GM21786 (cell line): ENCODE measurements around the gene GJD2.

Experiments
- ATAC-seq: cut with Tn5 transposase; IDR thresholded peaks from one replicate; pipeline ENCODE4 v1.9.1; 2021; ENCODE audit not compliant: unreplicated experiment

Gene GJD2

DNA sequence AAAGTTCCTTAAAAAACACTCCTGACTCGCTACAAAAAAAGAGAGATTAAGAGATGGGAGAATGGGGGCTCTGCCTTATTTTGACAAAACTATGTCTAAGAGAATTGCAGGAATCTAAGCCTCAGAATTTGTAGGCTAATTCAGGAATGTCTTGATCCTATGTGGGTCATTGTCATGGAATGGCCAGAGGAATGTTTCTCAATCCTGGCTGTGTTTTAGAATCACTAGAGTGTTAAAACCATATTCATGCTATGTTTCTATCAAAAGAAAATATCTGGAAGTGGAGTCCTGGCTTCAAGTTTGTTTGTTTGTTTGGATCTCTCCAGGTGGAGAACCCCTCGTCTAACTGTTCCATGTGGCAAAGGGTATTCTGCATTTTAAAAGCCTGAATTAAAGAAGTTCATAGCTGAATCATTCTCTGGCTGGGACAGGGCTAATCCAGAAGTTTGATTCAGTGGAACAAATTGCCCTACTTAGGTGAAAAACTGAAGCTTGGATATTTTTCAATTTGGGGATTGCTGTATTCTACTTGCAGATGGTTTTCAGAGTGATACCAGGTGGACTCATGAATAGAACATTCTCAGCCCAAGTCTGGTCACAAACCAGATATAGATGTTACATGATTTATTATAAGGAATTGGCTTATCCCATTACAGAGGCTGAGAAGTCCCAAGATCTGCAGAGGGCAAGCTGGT, 28.2 kb downstream of the GJD2 start:
- no peak for ATAC-seq

DNA sequence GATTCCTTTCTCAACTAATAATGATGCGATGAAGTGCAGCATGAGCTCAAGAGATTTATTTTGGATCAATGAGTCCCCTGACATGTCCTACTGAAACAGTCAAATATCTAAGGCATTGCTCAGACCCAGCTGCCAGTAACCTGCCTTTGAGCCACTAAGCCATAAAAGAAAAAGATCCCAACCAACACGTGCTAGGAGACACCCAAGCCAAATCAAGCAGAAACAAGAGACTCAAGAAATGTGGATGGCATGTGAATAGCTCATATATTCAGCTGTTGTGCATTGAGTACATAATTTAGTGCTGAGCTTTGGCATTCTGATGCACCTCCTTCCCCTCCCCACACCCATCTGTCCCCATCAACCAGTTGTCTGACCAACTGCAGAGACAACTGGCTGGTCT, 29.2 kb downstream of the GJD2 start:
- no peak for ATAC-seq

DNA sequence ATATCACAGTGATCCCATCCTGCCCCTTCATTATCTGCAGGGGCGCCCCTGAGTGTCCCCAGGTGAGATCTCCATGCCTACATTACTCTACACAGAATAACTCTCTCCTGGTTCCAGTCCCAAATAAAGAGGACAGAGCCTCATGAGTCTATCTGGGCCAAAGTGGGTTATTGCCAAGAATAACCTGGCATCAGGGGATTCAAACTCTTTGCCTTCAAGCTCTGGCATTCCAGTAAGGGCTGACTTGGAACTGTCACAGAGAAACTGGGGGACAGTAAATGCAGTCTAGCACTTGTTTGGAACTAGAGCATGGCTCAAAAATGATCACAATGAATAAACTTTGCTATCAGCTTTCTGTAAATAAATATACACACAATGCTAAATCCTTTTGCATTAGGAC, 30.3 kb downstream of the GJD2 start:
- no peak for ATAC-seq

DNA sequence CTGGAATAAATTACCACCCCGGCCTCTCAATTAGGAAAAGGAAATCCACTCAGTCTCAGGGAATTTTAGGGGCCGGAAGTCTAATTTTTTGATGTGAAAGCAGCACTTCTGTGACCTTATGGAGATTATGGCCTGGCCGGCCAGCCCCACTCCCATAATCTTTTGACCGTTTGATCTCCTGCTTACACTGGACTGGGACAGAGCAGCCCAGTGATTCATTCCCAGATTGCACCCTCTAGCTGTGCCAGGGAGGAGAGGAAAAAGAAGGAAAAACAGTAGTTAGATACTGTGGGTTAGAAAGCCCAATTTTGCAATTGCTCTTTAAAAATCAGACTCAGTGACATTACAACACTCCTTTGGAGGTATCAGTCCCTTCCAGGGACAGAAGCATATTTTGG, 32.4 kb downstream of the GJD2 start:
- no peak for ATAC-seq

DNA sequence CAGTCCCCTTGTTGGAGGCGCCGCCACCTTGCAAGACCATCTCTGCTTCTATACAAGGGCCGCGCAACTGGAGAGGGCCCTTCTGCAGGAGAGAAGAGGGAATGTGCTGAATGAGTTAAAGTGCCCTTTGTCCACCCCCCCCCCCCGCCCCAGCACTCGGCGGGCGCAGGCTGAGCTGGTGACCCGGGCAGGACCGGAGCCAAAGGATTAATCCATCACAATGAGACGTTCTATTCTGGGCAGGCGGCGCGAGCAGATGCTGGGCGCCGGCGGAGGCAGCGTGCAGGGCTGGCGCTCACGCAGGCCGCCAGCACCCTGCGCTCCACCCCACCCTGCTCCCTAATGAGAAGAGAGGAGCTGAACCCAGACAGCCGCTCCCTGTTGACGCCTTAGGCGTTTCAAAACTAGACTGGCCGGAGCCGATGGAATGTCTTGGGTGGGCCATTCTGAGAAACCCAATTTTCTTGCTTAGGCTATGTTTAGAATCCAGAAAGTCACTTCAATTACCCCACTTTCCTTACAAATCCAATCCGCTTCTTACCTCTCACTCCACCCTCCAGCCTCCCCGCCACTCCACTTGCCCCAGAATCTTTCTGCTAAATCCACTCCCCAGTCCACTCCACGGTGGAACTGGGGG, 32.9 kb downstream of the GJD2 start:
- ATAC-seq: no peak

DNA sequence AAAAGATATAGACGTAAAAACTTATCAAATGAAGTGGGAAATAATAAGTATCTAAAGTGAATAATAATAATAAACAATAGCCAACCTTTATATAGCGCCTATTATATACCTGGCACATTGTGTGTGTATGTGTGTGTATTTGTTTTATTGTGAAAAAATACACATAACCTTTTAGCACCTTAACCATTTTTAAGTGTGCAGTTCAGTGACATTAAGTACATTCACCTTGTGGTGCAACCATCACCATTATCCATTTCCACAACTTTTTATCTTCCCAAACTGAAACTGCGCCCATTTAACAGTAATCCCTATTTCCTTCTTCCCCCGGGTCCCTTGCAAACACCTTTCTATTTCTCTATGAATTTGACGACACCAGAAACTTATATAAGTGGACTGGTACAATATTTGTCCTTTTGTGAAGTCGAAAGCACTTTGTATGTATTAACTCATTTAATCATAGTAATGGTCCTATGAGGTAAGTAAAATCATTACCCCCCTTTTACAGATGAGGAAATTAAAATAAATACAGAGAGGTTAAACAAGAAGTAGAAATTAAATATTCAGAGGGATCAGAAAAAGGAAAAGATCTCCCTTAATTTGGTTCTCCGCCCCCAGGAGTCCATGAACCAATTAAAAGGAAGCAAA, 33.5 kb downstream of the GJD2 start:
- no peak for ATAC-seq

DNA sequence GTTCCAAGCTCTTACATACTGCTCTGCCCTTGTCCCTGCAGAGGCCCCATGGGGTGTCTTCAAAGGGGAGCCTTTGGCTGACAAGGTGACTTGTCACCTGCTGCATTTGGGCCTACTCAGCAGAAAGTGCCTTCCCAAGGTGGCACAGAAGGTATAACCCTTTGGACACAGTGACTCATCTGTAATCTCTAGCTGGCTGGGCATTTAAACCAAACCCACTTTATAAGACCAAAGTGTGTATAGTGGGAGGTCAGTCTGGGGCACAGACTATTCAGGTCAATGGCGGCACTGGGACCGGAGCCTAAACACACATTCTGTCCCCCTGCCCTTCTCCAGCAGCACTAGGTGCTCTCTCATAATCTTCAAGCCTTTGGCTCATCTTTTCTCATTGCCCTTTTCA, 35.1 kb downstream of the GJD2 start:
- ATAC-seq: no peak

DNA sequence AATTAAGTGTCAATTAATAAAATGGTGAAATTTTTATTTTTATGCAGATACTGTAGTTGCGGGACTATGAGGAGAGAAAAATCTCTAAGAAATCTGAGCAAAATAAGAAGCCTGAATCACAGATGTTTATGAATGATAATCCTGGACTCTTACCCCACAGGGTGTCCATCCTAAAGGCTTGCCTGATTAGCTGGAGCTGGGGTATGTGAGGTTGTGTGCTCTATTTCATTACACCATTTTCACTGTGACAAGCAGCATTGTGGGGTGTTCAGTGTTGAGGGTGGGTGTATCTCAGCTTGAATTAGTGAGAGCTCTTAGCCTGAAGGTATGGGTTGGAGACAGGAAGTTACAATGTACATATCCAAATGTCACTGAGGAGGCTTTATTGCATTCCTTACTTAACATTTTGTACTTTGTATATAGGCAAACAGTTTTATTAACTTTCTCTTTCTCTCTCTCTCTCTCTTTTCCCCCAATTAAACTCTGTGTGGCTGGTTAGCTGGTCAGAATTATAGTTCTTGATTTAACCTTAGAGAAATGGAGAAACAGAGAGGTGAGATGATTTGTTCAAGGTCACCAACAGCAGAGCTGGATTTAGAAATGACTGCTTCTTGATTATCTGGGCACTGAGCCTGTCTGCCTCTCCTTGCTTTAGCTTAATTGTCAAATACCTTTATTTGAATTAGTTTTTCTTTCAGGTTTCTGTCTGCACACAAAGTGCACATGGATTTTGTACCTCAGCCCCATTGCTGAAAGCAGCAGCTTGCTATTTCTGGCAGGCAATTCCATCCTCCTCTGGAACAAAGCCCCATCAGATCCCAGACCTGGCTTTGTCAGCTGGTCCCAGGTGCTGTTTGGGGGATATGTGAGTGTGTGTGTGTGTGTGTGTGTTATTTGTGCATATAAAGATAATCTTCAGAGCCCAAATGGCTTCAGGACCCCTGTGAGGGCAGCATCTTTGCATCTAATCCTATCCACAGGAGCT, 35.8 kb downstream of the GJD2 start:
- no peak for ATAC-seq

DNA sequence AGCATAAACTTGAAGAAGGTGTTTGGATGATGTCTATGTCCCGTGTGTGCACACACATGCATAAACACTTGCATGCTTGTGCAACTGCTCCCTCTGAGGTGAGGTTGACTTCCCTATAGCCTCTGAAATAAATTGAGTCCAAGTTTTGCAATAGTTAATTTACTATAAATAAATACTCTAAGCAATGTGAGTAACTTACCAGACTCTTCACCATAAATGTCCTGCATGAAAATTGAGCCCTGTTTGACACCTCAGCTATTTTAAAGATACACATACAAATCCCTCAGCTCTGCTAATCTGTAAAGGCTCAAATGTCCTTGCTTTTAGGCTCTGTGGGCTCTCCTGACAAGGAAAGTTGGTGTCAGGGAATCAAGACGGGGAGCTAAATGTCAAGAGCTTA, 37.1 kb downstream of the GJD2 start:
- ATAC-seq: no peak

DNA sequence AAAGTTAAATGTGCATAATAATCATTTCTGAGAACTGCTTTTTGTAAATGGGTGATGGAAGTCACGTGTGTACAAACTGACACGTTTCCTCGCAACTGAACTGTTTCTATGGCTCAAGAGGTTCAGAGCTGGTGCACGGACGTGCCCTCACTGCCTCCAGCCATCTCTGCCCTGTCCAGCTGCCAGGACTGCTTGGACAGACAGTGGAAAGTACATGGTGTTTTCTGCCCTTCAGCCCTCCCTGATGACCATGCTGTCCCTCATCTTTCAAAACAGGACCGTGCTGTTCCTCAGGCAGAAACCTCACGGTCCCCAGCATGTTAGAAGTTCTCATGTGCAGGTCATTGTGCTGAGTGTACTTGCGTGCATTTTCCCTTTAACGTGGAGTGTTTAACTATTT, 38.7 kb downstream of the GJD2 start:
- no peak for ATAC-seq

DNA sequence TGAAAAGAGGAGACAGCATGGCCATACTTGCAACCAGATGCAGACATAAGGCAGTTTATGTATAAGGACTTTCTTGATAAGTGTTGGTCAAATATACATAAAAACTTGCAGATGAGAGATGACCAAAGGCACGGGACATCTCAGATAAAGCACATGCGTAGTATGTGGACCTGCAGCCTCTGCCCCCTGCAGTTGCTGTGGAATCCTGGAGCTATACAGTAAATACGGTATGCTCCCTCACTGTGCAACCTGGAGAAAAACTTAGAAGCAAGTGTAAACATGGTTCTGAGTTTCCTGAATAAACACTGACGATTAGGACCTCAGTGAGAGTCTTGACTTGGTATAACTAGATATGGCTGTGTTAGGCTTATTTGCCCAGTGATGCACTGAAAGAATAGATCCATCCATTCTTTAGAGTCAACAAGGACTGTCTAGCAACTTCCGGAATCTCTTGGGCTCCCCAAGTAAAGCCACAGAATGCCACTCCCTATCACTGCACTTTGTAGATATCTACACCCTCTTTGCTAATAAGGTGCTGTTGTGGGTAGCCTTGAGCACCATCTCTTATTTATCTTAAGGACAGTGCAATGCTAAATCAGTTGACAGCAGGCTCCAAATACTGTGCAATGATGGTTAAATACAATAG, 40.2 kb downstream of the GJD2 start:
- no peak for ATAC-seq

DNA sequence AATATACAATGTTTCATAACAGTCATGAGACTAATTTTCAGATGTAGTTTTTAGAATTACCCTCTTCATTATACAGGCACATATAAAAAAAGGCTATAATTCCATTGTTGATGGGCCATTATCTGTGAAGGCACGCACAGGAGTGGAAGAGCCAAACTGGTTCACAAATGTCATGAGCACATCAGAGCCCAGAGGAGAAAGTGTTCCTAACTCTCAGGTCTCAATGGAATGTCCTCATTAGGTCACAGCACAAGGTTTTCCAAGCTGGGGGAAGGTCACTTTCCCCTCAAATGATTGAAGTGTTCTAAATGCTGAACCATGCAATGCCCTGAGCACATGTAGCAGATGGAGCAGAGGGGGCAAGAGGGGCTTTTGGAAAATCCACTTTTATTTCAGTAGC, 41.2 kb downstream of the GJD2 start:
- ATAC-seq: no peak

DNA sequence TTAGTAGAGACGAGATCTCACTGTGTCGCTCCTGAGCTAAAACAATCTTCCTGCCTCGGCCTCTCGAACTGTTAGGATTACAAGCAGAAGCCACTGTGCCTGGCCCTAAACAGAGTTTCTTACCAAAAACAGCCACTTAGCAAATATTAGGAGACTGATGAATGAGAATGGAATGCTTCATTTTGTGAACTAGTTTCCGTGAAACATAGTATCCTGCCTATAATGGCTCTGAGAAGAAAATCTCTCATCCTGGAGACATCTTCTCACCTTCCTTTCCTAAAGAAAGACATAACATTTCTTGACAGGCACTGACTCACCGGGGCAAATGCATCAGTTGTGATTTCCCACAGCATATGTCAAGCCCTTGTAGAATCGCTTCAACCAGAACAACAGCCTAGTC, 44.9 kb downstream of the GJD2 start:
- ATAC-seq: no peak

DNA sequence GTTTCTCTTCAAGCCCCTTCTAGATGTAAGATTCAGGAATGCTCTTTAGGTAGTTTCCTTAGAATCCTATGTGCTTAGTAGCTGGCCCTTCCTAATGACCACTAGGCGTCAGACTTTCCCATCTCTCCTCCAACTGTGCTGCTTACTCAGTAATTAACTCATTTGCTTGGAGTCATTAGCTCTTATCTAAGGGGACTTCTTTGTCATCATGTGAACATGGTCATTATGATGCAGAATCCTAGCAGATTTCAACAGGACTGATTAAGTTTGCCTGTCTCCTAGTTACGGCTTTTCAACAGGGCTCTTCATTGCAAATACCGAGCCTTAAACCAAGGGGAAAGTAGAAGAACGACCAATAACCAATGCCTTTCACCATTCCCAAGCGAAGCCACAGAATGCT, 46.4 kb downstream of the GJD2 start:
- no peak for ATAC-seq

DNA sequence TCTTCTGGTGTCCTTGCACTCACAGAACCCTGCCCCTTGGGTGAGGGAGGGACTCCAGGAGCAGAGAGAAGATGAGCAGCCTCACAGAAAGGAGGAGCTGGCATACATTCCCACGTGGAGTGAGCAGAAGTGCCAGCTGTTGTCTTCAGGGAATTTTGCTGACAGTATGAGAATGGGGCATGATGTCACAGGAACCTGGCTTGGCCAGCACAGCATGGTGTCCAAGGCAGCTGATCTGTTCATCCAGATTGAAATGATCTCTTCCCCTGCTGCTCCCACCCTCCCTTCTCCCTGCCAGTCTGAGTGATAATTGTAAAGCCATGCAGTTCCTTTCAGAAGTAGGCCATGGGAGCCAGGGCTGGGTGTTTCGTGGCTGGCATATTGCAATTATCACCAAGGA, 53.3 kb downstream of the GJD2 start:
- no peak for ATAC-seq
